Measurements from ENCODE around the gene TYMP. TPM values are rescaled to one million over a fixed set of nuclear protein-coding genes. Genes with fewer than 3 reads are reported as not detected.
"Not testable (repeated sequence)": the region's sequence is repeated elsewhere in the genome, so short reads cannot be mapped to it uniquely, and the experiment has no call there.

The TYMP gene
- total and polyA plus RNA-seq, 8 donors = 14.3 to 162 (median 70.2) TPM

DNA sequence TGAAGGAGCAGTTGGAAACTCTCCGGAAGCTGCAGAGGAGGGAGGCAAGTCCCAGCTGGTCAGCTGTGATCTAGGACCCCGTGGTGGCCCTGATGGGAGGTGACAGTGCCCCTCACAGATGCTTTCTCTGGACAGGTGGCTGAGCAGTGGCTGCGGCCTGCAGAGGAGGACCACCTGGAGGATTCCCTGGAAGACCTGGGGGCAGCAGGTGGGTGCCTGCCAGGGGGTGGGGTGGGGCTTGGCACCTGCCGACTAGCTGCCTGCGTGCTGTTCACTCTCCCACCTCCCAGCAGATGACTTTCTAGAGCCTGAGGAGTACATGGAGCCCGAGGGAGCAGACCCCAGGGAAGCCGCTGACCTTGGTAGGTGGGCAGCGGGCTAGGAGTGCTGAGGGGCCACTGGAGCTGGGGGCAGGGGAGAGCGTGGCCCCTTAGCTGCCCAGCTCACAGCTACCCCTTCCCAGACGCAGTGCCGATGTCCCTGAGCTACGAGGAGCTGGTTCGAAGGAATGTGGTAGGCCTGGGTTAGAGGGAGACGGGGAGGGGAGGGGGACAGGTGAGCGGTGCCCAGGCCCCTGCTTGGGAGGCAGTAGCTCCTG, 7.5 kb downstream of the TYMP start:
- TF ChIP-seq, protein P1, sequence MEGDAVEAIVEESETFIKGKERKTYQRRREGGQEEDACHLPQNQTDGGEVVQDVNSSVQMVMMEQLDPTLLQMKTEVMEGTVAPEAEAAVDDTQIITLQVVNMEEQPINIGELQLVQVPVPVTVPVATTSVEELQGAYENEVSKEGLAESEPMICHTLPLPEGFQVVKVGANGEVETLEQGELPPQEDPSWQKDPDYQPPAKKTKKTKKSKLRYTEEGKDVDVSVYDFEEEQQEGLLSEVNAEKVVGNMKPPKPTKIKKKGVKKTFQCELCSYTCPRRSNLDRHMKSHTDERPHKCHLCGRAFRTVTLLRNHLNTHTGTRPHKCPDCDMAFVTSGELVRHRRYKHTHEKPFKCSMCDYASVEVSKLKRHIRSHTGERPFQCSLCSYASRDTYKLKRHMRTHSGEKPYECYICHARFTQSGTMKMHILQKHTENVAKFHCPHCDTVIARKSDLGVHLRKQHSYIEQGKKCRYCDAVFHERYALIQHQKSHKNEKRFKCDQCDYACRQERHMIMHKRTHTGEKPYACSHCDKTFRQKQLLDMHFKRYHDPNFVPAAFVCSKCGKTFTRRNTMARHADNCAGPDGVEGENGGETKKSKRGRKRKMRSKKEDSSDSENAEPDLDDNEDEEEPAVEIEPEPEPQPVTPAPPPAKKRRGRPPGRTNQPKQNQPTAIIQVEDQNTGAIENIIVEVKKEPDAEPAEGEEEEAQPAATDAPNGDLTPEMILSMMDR (IDR thresholded peaks at IDR 0.05) = no peak
- TF ChIP-seq POLR2A (IDR thresholded peaks at IDR 0.05) = no peak
- no peak for TF ChIP-seq EP300 (IDR thresholded peaks at IDR 0.05)
- no peak for TF ChIP-seq POLR2AphosphoS5 (IDR thresholded peaks at IDR 0.05)
- no peak overlapping the region for H3K27ac ChIP-seq
- no peaks in the 10 kb centered on the region for H3K9me3 ChIP-seq
- intact Hi-C loops (cut with DNase I; ENCODE audit: low total_unique reads) = no loop called here
- DNase-seq = no peak
- WGBS, 5 donors = 88 to 93% (median 91%) methylated on average over 7 to 15 of the region's 15 CpGs
- H3K4me3 ChIP-seq = no peak overlapping the region
- no peaks in the 10 kb centered on the region for H3K27me3 ChIP-seq
- H3K4me1 ChIP-seq = peaks cover 27 to 41% (median 37%) of the 10 kb centered on the region in 4 donors
- H3K36me3 ChIP-seq = peaks cover 51 to 70% (median 69%) of the 10 kb centered on the region in 4 donors

GRCh38 chr22:50521710-50522109, 8.1 kb downstream of the TYMP start:
- Histone ChIP-seq H3K27ac (no peak overlapping the region), H3K9me3 (no peaks in the 10 kb centered on the region), H3K4me1 (peaks cover 21 to 35% (median 31%) of the 10 kb centered on the region in 4 donors), H3K27me3 (no peaks in the 10 kb centered on the region), H3K4me3 (no peak overlapping the region), H3K36me3 (peaks cover 52 to 76% (median 75%) of the 10 kb centered on the region in 4 donors)
- 90 to 93% (median 92%) methylated on average over 8 to 10 of the region's 10 CpGs for WGBS, 5 donors
- intact Hi-C loops (cut with DNase I; ENCODE audit: low total_unique reads) = no loop called here
- TF ChIP-seq EP300 (IDR thresholded peaks at IDR 0.05) (no peak), POLR2A (IDR thresholded peaks at IDR 0.05) (no peak), POLR2AphosphoS5 (IDR thresholded peaks at IDR 0.05) (no peak)
- TF ChIP-seq, protein P1 (IDR thresholded peaks at IDR 0.05) = no peak
- DNase-seq = no peak

DNA sequence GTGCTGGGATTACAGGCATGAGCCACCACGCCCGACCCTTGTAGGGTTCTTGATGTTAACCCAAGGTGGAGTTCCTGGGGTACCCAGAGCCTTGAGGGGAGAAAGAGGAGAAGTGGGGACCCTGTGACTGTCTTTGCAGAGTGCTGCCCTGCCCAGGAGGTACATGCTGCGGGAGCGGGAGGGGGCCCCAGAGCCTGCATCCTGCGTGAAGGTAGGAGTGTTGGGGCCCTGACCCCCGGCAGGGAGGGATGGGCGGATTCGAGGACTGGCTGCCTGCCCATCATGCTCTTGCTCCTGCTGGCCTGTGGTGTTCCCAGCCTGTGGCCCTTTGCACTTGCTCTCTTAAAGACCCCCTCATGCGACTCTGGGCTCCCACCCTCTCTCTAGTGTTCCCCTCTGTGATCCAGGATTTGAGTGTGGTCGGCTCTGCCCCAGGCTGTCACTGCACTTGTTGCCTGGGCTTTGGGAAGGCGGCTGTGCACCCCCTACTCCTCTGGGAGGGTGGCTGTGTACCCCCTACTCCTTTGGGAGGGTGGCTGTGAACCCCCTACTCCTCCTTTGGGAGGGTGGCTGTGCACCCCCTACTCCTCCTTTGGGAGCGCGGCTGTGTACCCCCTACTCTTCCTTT, 8.9 kb downstream of the TYMP start:
- peaks cover 52 to 84% (median 81%) of the 10 kb centered on the region in 4 donors for H3K36me3 ChIP-seq
- H3K9me3 ChIP-seq = no peaks in the 10 kb centered on the region

DNA sequence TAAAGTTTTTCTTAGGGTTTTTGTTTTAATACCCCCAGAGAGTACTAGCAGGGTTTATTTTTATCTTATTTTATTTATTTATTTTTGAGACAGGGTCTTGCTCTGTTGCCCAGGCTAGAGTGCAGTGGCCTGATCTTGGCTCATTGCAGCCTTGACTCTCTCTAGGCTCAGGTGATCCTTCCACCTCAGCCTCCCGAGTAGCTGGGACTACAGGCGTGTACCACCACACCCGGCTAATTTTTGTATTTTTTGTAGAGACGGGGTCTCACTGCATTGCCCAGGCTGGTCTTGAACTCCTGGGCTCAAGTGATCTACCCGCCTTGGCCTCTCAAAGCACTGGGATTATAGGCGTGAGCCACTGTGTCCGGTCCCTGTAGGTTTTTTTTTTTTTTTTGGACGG, 9.6 kb downstream of the TYMP start:
- Histone ChIP-seq H3K36me3 (peaks cover 52 to 84% (median 82%) of the 10 kb centered on the region in 4 donors), H3K4me1 (peaks cover 14 to 25% (median 22%) of the 10 kb centered on the region in 4 donors)
- H3K4me3 ChIP-seq; DNase-seq; intact Hi-C loops (cut with DNase I; ENCODE audit: low total_unique reads); H3K27me3 ChIP-seq; H3K9me3 ChIP-seq; H3K27ac ChIP-seq: not testable (repeated sequence)
- WGBS, 5 donors = 97 to 100% (median 98%) methylated on average over 8 of the region's 8 CpGs

More for the DNA sequence above, 8.9 kb downstream of the TYMP start:
- Histone ChIP-seq H3K27ac (no peak overlapping the region), H3K4me1 (peaks cover 15 to 28% (median 24%) of the 10 kb centered on the region in 4 donors), H3K27me3 (no peaks in the 10 kb centered on the region), H3K4me3 (no peak overlapping the region)
- DNase-seq = no peak
- intact Hi-C loops (cut with DNase I; ENCODE audit: low total_unique reads) = no loop called here
- TF ChIP-seq EP300 (IDR thresholded peaks at IDR 0.05) (no peak), POLR2A (IDR thresholded peaks at IDR 0.05) (no peak), POLR2AphosphoS5 (IDR thresholded peaks at IDR 0.05) (no peak)
- TF ChIP-seq, protein P1 (IDR thresholded peaks at IDR 0.05) = no peak
- WGBS, 5 donors = 90 to 94% (median 92%) methylated on average over 11 to 13 of the region's 13 CpGs

- no peak for TF ChIP-seq EP300 (IDR thresholded peaks at IDR 0.05)
- no peak for TF ChIP-seq POLR2AphosphoS5 (IDR thresholded peaks at IDR 0.05)
- TF ChIP-seq POLR2A (IDR thresholded peaks at IDR 0.05) = no peak
- TF ChIP-seq, protein P1 (IDR thresholded peaks at IDR 0.05) = no peak
- H3K27ac ChIP-seq = no peak overlapping the region
- H3K9me3 ChIP-seq = no peaks in the 10 kb centered on the region
- intact Hi-C loops (cut with DNase I; ENCODE audit: low total_unique reads) = no loop called here
- H3K4me3 ChIP-seq = no peak overlapping the region
- no peak for DNase-seq
- peaks cover 4 to 15% (median 12%) of the 10 kb centered on the region in 4 donors for H3K4me1 ChIP-seq
- peaks cover 52 to 91% (median 84%) of the 10 kb centered on the region in 4 donors for H3K36me3 ChIP-seq
- WGBS, 5 donors = 95 to 100% (median 97%) methylated on average over 5 to 8 of the region's 8 CpGs
- H3K27me3 ChIP-seq = no peaks in the 10 kb centered on the region
These were observed 10.7 kb downstream of the TYMP start for GRCh38 chr22:50519151-50519550.
